Retinal pigment epithelial cell (primary cell): ENCODE results near the gene LINC00237.

ENCODE experiments used
- DNase-seq: peaks from one replicate; pipeline ENCODE4 v3.0.0-alpha.2; 2010; ENCODE audit warnings: low read depth
- H3K4me3 ChIP-seq: 2 replicates; pipeline ENCODE4 v1.5.1; 2011; ENCODE audit warnings: mild to moderate bottlenecking, low read length, control low read depth, moderate library complexity
- CTCF ChIP-seq: conservative IDR thresholded peaks from 2 replicates; pipeline ENCODE4 v1.5.1; 2011; ENCODE audit warnings: low read depth, low read length, control low read depth, inconsistent platforms

LINC00237 gene

GRCh38 chr20:21125849-21126580 lies 19.9 kb upstream of the LINC00237 start, which contains the start of gene KIZ:
Gene KIZ (plus strand): TSS chr20:21126082. CDS start chr20:21126116, 34 bp downstream.
- H3K4me3 ChIP-seq, result peak within 1 kb of the TSS; percentile 72
- peak; percentile 14 for TF ChIP-seq CTCF
- peak; percentile 62 for DNase-seq

GRCh38 chr20:21125072-21125848 lies 19.1 kb upstream of the LINC00237 start:
- peak; percentile 25 for TF ChIP-seq CTCF
- no peak for DNase-seq
- H3K4me3 ChIP-seq, result peak overlapping the region; percentile 56

- no peak for TF ChIP-seq CTCF
Observed at GRCh38 chr20:21124190-21124589, 18.0 kb upstream of the LINC00237 start.

GRCh38 chr20:21118782-21119181 lies 12.6 kb upstream of the LINC00237 start:
- H3K4me3 ChIP-seq, result no peak overlapping the region
- DNase-seq, result no peak
- TF ChIP-seq CTCF, result no peak

More at GRCh38 chr20:21124190-21124589, 18.0 kb upstream of the LINC00237 start:
- DNase-seq, result no peak
- no peak overlapping the region for H3K4me3 ChIP-seq

- H3K4me3 ChIP-seq, result no peak overlapping the region
- TF ChIP-seq CTCF, result no peak
- no peak for DNase-seq
Observed at GRCh38 chr20:21118138-21118537, 12.0 kb upstream of the LINC00237 start.

- TF ChIP-seq CTCF, result no peak
Observed at GRCh38 chr20:21117521-21117920, 11.4 kb upstream of the LINC00237 start.

More at GRCh38 chr20:21117521-21117920, 11.4 kb upstream of the LINC00237 start:
- no peak for DNase-seq
- no peak overlapping the region for H3K4me3 ChIP-seq
